ENCODE measurements around the gene MRFAP1. TPM values are rescaled to one million over a fixed set of nuclear protein-coding genes. Genes with fewer than 3 reads are reported as not detected.

Gene MRFAP1
- total and polyA plus RNA-seq, 2 donors (not counting 1 experiment from before 2014, with no cell fraction given): 54.8 to 113 TPM

DNA sequence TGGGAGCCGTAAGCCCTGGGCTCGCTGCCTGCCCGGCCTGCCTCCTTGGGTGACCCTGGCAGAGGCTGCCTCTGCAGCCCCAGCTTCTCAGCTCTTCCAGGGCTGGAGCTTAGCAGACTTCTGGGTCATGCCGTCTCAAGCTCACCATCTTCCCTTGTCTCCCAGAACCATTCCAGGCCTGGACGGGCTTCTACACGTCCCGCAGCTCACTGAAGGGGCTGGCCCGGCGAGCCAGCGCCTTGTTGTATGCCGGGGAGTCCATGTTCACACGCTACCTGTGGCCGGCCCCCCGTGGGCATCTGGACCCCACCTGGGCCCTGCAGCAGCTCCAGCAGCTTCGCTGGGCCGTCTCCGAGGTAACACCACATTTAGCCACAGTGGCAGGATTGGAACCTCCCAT is 43.5 kb upstream of the MRFAP1 start:
- peaks cover 10 to 71% of the 10 kb centered on the region in 2 experiments for H3K36me3 ChIP-seq (replicated peaks in 1 of 2; ENCODE audit: control extremely low read depth in 1 of 2, control insufficient read depth in 1 of 2, extremely low read depth in 1 of 2, insufficient read depth in 2 of 2, low read length in 1 of 2)
- 96% methylated on average over 14 of the region's 17 CpGs for WGBS (ENCODE audit: insufficient coverage)
- no peak overlapping the region for H3K27ac ChIP-seq (ENCODE audit: low read length in 2 of 2)
- intact Hi-C loops (cut with micrococcal nuclease): no loop called here
- H3K9me3 ChIP-seq (ENCODE audit: control extremely low read depth in 1 of 3, control insufficient read depth in 2 of 3, insufficient read depth in 1 of 3, low read length in 2 of 3): peaks cover 0 to 7% (median 0%) of the 10 kb centered on the region in 3 donors
- no peak overlapping the region for H3K4me2 ChIP-seq (replicated peaks; ENCODE audit: low read depth, low read length, poor library complexity, severe bottlenecking)
- Mint-ChIP-seq H3K9me3 (ENCODE audit: insufficient read depth) (no peaks in the 10 kb centered on the region), H3K27me3 (no peaks in the 10 kb centered on the region), H3K4me3 (no peak overlapping the region), H3K27ac (no peak overlapping the region), H3K4me1 (no peaks in the 10 kb centered on the region)
- H3K4me1 ChIP-seq (ENCODE audit: control insufficient read depth in 2 of 2, insufficient read depth in 2 of 2, low read length in 2 of 2): no peaks in the 10 kb centered on the region
- H3K79me2 ChIP-seq (ENCODE audit: control insufficient read depth, insufficient read depth, low read length): no peaks in the 10 kb centered on the region
- no peaks in the 10 kb centered on the region for H4K20me1 ChIP-seq (ENCODE audit: control insufficient read depth, insufficient read depth, low read length, poor library complexity, severe bottlenecking)
- DNase-seq: no peak
- H3K27me3 ChIP-seq (replicated peaks in 1 of 4; ENCODE audit: control extremely low read depth in 1 of 4, control insufficient read depth in 3 of 4, insufficient read depth in 4 of 4, low read length in 3 of 4): no peaks in the 10 kb centered on the region
- CTCF ChIA-PET: no interaction called here
- no peak for TF ChIP-seq EZH2 (IDR thresholded peaks at IDR 0.05; ENCODE audit: borderline replicate concordance, insufficient read depth, low read depth, low read length, poor library complexity, severe bottlenecking)
- TF ChIP-seq, protein P1, sequence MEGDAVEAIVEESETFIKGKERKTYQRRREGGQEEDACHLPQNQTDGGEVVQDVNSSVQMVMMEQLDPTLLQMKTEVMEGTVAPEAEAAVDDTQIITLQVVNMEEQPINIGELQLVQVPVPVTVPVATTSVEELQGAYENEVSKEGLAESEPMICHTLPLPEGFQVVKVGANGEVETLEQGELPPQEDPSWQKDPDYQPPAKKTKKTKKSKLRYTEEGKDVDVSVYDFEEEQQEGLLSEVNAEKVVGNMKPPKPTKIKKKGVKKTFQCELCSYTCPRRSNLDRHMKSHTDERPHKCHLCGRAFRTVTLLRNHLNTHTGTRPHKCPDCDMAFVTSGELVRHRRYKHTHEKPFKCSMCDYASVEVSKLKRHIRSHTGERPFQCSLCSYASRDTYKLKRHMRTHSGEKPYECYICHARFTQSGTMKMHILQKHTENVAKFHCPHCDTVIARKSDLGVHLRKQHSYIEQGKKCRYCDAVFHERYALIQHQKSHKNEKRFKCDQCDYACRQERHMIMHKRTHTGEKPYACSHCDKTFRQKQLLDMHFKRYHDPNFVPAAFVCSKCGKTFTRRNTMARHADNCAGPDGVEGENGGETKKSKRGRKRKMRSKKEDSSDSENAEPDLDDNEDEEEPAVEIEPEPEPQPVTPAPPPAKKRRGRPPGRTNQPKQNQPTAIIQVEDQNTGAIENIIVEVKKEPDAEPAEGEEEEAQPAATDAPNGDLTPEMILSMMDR (IDR thresholded peaks at IDR 0.05): no peak
- H3K9ac ChIP-seq (ENCODE audit: low read length): no peak overlapping the region
- ATAC-seq (ENCODE audit: low read depth): no peak
- POLR2A ChIA-PET: no interaction called here
- no peak overlapping the region for H2AFZ ChIP-seq (ENCODE audit: insufficient read depth, low read depth, low read length, poor library complexity, severe bottlenecking)
- H3K4me3 ChIP-seq (ENCODE audit: control extremely low read depth in 1 of 5, extremely low read depth in 1 of 5, insufficient read depth in 1 of 5, low read depth in 2 of 5, low read length in 4 of 5): no peak overlapping the region

DNA sequence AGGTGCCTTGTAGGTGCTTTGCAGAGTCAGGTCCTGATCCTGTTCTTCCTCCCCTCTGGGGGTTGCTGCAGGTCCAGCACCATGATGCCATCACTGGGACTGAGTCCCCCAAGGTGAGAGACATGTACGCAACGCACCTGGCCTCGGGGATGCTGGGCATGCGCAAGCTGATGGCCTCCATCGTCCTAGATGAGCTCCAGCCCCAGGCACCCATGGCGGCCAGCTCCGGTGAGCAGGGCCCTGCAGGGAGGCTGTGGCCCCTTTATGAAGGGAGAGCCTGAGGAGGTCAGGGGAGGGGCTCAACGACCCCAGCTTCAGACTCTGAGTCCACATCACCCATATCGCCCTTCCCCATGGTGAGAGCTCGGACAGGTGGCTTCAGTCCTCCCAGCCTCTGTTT is 42.4 kb upstream of the MRFAP1 start:
- Mint-ChIP-seq H3K4me3 (no peak overlapping the region), H3K27me3 (no peaks in the 10 kb centered on the region), H3K4me1 (no peaks in the 10 kb centered on the region), H3K27ac (no peak overlapping the region), H3K9me3 (ENCODE audit: insufficient read depth) (no peaks in the 10 kb centered on the region)
- no peak overlapping the region for H3K4me3 ChIP-seq (ENCODE audit: control extremely low read depth in 1 of 5, extremely low read depth in 1 of 5, insufficient read depth in 1 of 5, low read depth in 2 of 5, low read length in 4 of 5)
- H3K27ac ChIP-seq (ENCODE audit: low read length in 2 of 2): no peak overlapping the region
- no peaks in the 10 kb centered on the region for H3K27me3 ChIP-seq (replicated peaks in 1 of 4; ENCODE audit: control extremely low read depth in 1 of 4, control insufficient read depth in 3 of 4, insufficient read depth in 4 of 4, low read length in 3 of 4)
- H3K36me3 ChIP-seq (replicated peaks in 1 of 2; ENCODE audit: control extremely low read depth in 1 of 2, control insufficient read depth in 1 of 2, extremely low read depth in 1 of 2, insufficient read depth in 2 of 2, low read length in 1 of 2): peaks cover 15 to 73% of the 10 kb centered on the region in 2 experiments
- peaks cover 0 to 14% (median 0%) of the 10 kb centered on the region in 3 donors for H3K9me3 ChIP-seq (ENCODE audit: control extremely low read depth in 1 of 3, control insufficient read depth in 2 of 3, insufficient read depth in 1 of 3, low read length in 2 of 3)
- H3K4me2 ChIP-seq (replicated peaks; ENCODE audit: low read depth, low read length, poor library complexity, severe bottlenecking): no peak overlapping the region
- TF ChIP-seq, protein P1 (IDR thresholded peaks at IDR 0.05): no peak
- no peak for TF ChIP-seq EZH2 (IDR thresholded peaks at IDR 0.05; ENCODE audit: borderline replicate concordance, insufficient read depth, low read depth, low read length, poor library complexity, severe bottlenecking)
- no peak for ATAC-seq (ENCODE audit: low read depth)
- H3K9ac ChIP-seq (ENCODE audit: low read length): no peak overlapping the region
- ChIA-PET POLR2A (no interaction called here), CTCF (no interaction called here)
- no peaks in the 10 kb centered on the region for H4K20me1 ChIP-seq (ENCODE audit: control insufficient read depth, insufficient read depth, low read length, poor library complexity, severe bottlenecking)
- no peak overlapping the region for H2AFZ ChIP-seq (ENCODE audit: insufficient read depth, low read depth, low read length, poor library complexity, severe bottlenecking)
- DNase-seq: no peak
- intact Hi-C loops (cut with micrococcal nuclease): no loop called here
- H3K79me2 ChIP-seq (ENCODE audit: control insufficient read depth, insufficient read depth, low read length): no peaks in the 10 kb centered on the region
- 94% methylated on average over 7 of the region's 10 CpGs for WGBS (ENCODE audit: insufficient coverage)
- no peaks in the 10 kb centered on the region for H3K4me1 ChIP-seq (ENCODE audit: control insufficient read depth in 2 of 2, insufficient read depth in 2 of 2, low read length in 2 of 2)

All from B cell (primary cell).